T-cell (primary cell): ENCODE data around the gene LMTK3. TPM values are rescaled to one million over a fixed set of nuclear protein-coding genes. Genes with fewer than 3 reads are reported as not detected.

Experiments
- ATAC-seq, 4 experiments: fragments of 200-7000 bp in 3 of 4; fragments of 150-1000 bp in 1 of 4; cut with Tn5 transposase; replicated peaks in 1 of 4; 1 replicate in 3 of 4; 2 replicates in 1 of 4; pipeline ENCODE4 v1.10.0; 2021; ENCODE audit warnings: moderate library complexity in 3 of 4, mild to moderate bottlenecking in 2 of 4, moderate number of reproducible peaks in 1 of 4
- CTCF ChIA-PET, 2 donors: fragments of 300-600 bp; sonication (Branson Sonifier 250); formaldehyde crosslinking; loops; one replicate each; lab custom pipeline; 2022; ENCODE audit warnings: antibody characterized with exemption in 2 of 2; lab: Charles Lee
- POLR2A ChIA-PET, 2 donors: fragments of 300-600 bp; sonication (Branson Sonifier 250); formaldehyde crosslinking; loops; one replicate each; lab custom pipeline; 2022; ENCODE audit warnings: antibody characterized with exemption in 2 of 2; lab: Charles Lee
- DNase-seq, 35 experiments: peaks; one replicate each; pipeline versions ENCODE4 v3.0.0 to v3.0.0-alpha.2; 2013 to 2023
- H3K27ac ChIP-seq: one replicate; pipeline ENCODE4 v1.5.1; 2013; ENCODE audit warnings: low read length
- H3K27me3 ChIP-seq, 2 experiments: replicated peaks in 1 of 2; 1 replicate in 1 of 2; 2 replicates in 1 of 2; pipeline versions ENCODE4 v1.6.1 to v1.7.0; 2013; ENCODE audit warnings: low read length in 1 of 2, mixed read lengths in 1 of 2; ENCODE audit not compliant: control insufficient read depth in 2 of 2, insufficient read depth in 2 of 2; ENCODE audit errors: extremely low read depth in 1 of 2
- H3K36me3 ChIP-seq, 2 donors: 1 replicate in 1 of 2; 2 replicates in 1 of 2; pipeline versions ENCODE4 v1.6.1 to v1.7.0; 2013; ENCODE audit warnings: low read length in 1 of 2; ENCODE audit not compliant: control insufficient read depth in 2 of 2, insufficient read depth in 1 of 2; ENCODE audit errors: extremely low read depth in 1 of 2
- H3K4me1 ChIP-seq, 2 experiments: 1 replicate in 1 of 2; 2 replicates in 1 of 2; pipeline versions ENCODE4 v1.6.1 to v1.7.0; 2013; ENCODE audit warnings: low read length in 2 of 2, mixed read lengths in 1 of 2; ENCODE audit not compliant: insufficient read depth in 2 of 2, control insufficient read depth in 1 of 2; ENCODE audit errors: extremely low read depth in 1 of 2
- H3K4me3 ChIP-seq, 2 donors: 1 replicate in 1 of 2; 2 replicates in 1 of 2; pipeline versions ENCODE4 v1.5.1 to v1.7.0; 2013; ENCODE audit warnings: mild to moderate bottlenecking in 2 of 2, low read length in 1 of 2, moderate library complexity in 1 of 2; ENCODE audit not compliant: control insufficient read depth in 1 of 2; ENCODE audit errors: extremely low read depth in 1 of 2
- H3K9me3 ChIP-seq: 2 replicates; pipeline ENCODE4 v1.7.0; 2013
- H3K27ac Mint-ChIP-seq, 2 donors: one replicate each; pipeline ENCODE4 v1.8.0; 2020 to 2021; ENCODE audit warnings: mild to moderate bottlenecking in 2 of 2, mixed read lengths in 2 of 2
- H3K27me3 Mint-ChIP-seq, 2 donors: one replicate each; pipeline ENCODE4 v1.8.0; 2021 to 2022; ENCODE audit warnings: mixed read lengths in 2 of 2
- H3K36me3 Mint-ChIP-seq: one replicate; pipeline ENCODE4 v1.8.0; 2021; ENCODE audit warnings: mixed read lengths
- H3K4me1 Mint-ChIP-seq, 3 donors: one replicate each; pipeline ENCODE4 v1.8.0; 2020 to 2022; ENCODE audit warnings: mixed read lengths in 3 of 3, mild to moderate bottlenecking in 1 of 3
- H3K4me3 Mint-ChIP-seq, 3 donors: one replicate each; pipeline ENCODE4 v1.8.0; 2020 to 2022; ENCODE audit warnings: mild to moderate bottlenecking in 3 of 3, mixed read lengths in 3 of 3, moderate library complexity in 3 of 3
- H3K9me3 Mint-ChIP-seq, 3 donors: one replicate each; pipeline ENCODE4 v1.8.0; 2020 to 2022; ENCODE audit warnings: mixed read lengths in 3 of 3
- WGBS: methylation state at CpG from one replicate; pipeline ENCODE4 v1.1.5; 2013; ENCODE audit warnings: missing lambda C conversion rate; ENCODE audit not compliant: insufficient coverage; 5-methylcytosine and 5-hydroxymethylcytosine counted together
- total RNA-seq, 35 experiments: library from RNA in 6 of 35; stranded (reverse) in 6 of 35; fragments of 120-200 nt in 1 of 35; gene quantifications; one replicate each; pipeline versions ENCODE4 v1.2.1 to v1.2.4 and lab custom pipeline; 2013 to 2026

The LMTK3 gene
- total RNA-seq, 5 donors from 2014 or later (not counting 1 experiment from before 2014, with no cell fraction given): 17.5 to 28.2 (median 23.5) TPM

- ATAC-seq (no peak), DNase-seq (no peak)
- H3K27me3 ChIP-seq: no peaks in the 10 kb centered on the region
- H3K36me3 ChIP-seq: peaks cover 24 to 53% of the 10 kb centered on the region in 2 donors
- peak within 1 kb of the TSS in 1 of 2 donors; percentile 19 for H3K27ac Mint-ChIP-seq
- H3K27me3 Mint-ChIP-seq: no peaks in the 10 kb centered on the region
- no peaks in the 10 kb centered on the region for H3K9me3 ChIP-seq
- 95% methylated on average over 10 of the region's 16 CpGs for WGBS
- H3K4me1 ChIP-seq: peaks cover 0 to 4% of the 10 kb centered on the region in 2 experiments
- no peak within 1 kb of the TSS for H3K4me3 ChIP-seq
- ChIA-PET CTCF (interaction anchor here in 1 of 2 donors (0.5 kb wide), 1 partner anchor 166 kb away, joined by 5 read pairs; no protein-coding TSS in a partner anchor), POLR2A (no interaction called here)
- H3K9me3 Mint-ChIP-seq: no peaks in the 10 kb centered on the region
- H3K4me1 Mint-ChIP-seq: peaks cover 4 to 9% (median 5%) of the 10 kb centered on the region in 3 donors
- H3K4me3 Mint-ChIP-seq: no peak within 1 kb of the TSS
- peaks cover 15% of the 10 kb centered on the region for H3K36me3 Mint-ChIP-seq
- H3K27ac ChIP-seq: no peak within 1 kb of the TSS
Measured at GRCh38 chr19:48455171-48455907, 56.3 kb downstream of the LMTK3 start, which contains the start of gene KCNJ14. Gene KCNJ14 (plus strand): TSS chr19:48455574. CDS start chr19:48461725, 6,151 bp downstream.

DNA sequence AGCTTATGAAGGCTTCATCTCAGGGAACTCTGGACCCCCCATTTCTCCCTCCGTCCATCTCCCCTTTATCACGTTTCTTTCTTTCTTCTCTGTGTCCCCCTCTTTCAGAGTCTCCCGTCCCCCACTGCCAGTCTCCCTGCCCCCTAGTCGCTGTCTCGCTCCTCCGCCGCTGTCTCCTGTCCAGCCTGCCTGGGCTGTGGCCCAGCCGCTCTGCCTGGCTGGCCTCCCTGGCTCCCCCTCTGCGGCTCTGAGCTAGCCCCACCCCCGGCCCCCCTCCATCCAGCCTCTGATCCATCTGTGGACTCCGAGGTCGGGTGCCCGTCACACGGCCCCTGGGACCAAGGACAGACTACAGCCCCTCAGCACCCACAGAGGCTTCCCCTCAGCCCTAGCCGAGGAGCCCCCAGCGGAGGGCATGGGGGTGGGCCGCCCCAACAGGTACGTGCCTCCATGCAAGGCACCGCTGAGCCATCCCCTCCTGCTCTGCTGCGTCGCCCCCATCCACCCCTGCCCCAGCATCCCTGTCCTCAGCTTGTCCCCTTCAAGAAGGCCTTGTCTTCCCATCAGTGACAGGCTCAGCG lies 57.4 kb downstream of the LMTK3 start:
- H3K4me3 Mint-ChIP-seq: no peak overlapping the region
- H3K9me3 Mint-ChIP-seq: no peaks in the 10 kb centered on the region
- POLR2A ChIA-PET: no interaction called here
- H3K27me3 Mint-ChIP-seq: no peaks in the 10 kb centered on the region
- Histone ChIP-seq H3K36me3 (peaks cover 24 to 64% of the 10 kb centered on the region in 2 donors), H3K4me1 (peaks cover 0 to 4% of the 10 kb centered on the region in 2 experiments), H3K9me3 (no peaks in the 10 kb centered on the region), H3K27me3 (no peaks in the 10 kb centered on the region), H3K4me3 (no peak overlapping the region), H3K27ac (no peak overlapping the region)
- peaks cover 4 to 9% (median 5%) of the 10 kb centered on the region in 3 donors for H3K4me1 Mint-ChIP-seq
- H3K36me3 Mint-ChIP-seq: peaks cover 19% of the 10 kb centered on the region
- DNase-seq (no peak), ATAC-seq (no peak)
- no peak overlapping the region for H3K27ac Mint-ChIP-seq
- CTCF ChIA-PET: no interaction called here
- WGBS: 94% methylated on average over 15 of the region's 22 CpGs

DNA sequence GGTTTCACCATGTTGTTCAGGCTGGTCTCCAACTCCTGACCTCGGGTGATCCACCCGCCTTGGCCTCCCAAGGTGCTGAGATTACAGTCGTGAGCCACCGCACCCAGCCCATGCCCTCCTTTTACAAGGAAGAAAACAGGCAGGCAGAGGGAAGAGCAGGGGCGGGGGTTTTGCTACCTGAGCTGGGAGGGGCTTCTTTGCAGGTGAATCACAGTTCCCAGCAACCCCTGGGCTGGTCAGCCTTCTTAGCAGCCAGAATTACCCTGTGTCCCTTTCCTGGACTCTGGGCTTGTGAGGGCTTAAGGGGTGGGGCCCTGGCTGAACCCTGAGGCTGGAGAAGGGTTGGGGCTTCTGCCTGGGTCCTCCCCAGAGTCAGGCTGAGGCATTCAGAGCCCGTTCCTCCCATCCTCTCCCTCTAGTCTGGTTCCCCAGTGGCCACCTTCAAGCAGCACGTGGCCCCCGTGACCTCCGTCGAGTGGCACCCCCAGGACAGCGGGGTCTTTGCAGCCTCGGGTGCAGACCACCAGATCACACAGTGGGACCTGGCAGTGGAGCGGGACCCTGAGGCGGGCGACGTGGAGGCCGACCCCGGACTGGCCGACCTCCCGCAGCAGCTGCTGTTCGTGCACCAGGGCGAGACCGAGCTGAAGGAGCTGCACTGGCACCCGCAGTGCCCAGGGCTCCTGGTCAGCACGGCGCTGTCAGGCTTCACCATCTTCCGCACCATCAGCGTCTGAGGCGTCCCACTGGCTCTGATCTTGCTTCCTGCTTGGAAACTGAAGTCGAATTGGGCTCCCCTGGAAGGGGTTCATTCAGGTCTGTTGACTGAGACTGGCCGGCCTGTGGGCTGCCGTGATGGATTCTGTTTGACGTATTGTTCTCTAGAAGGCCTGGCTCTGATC lies 59.1 kb downstream of the LMTK3 start:
- no peaks in the 10 kb centered on the region for H3K9me3 ChIP-seq
- ChIA-PET CTCF (no interaction called here), POLR2A (no interaction called here)
- Mint-ChIP-seq H3K4me1 (peaks cover 15 to 17% (median 16%) of the 10 kb centered on the region in 3 donors), H3K36me3 (peaks cover 33% of the 10 kb centered on the region), H3K27me3 (no peaks in the 10 kb centered on the region), H3K4me3 (no peak overlapping the region), H3K27ac (no peak overlapping the region), H3K9me3 (no peaks in the 10 kb centered on the region)
- peaks cover 0 to 4% of the 10 kb centered on the region in 2 experiments for H3K4me1 ChIP-seq
- no peaks in the 10 kb centered on the region for H3K27me3 ChIP-seq
- peaks cover 28 to 79% of the 10 kb centered on the region in 2 donors for H3K36me3 ChIP-seq
- peak in 1 of 4 experiments; percentile 17 for ATAC-seq
- H3K4me3 ChIP-seq: no peak overlapping the region
- WGBS: 95% methylated on average over 31 of the region's 33 CpGs
- no peak for DNase-seq
- H3K27ac ChIP-seq: no peak overlapping the region

- Mint-ChIP-seq H3K4me3 (no peak overlapping the region), H3K4me1 (peaks cover 18 to 22% (median 18%) of the 10 kb centered on the region in 3 donors), H3K9me3 (no peaks in the 10 kb centered on the region), H3K36me3 (peaks cover 33% of the 10 kb centered on the region), H3K27me3 (no peaks in the 10 kb centered on the region), H3K27ac (no peak overlapping the region)
- H3K36me3 ChIP-seq: peaks cover 28 to 80% of the 10 kb centered on the region in 2 donors
- H3K4me3 ChIP-seq: no peak overlapping the region
- DNase-seq (no peak), ATAC-seq (no peak)
- POLR2A ChIA-PET: no interaction called here
- H3K4me1 ChIP-seq: peaks cover under 1 to 6% of the 10 kb centered on the region in 2 experiments
- CTCF ChIA-PET: no interaction called here
- WGBS: 92% methylated on average over 6 of the region's 12 CpGs
- H3K9me3 ChIP-seq: no peaks in the 10 kb centered on the region
- no peak overlapping the region for H3K27ac ChIP-seq
- H3K27me3 ChIP-seq: no peaks in the 10 kb centered on the region
Measured at GRCh38 chr19:48451624-48452023, 60.0 kb downstream of the LMTK3 start.

GRCh38 chr19:48450863-48451262 lies 60.8 kb downstream of the LMTK3 start:
- POLR2A ChIA-PET: no interaction called here
- Mint-ChIP-seq H3K36me3 (peaks cover 33% of the 10 kb centered on the region), H3K4me1 (peaks cover 25 to 26% (median 26%) of the 10 kb centered on the region in 3 donors), H3K27ac (no peak overlapping the region), H3K4me3 (no peak overlapping the region), H3K9me3 (no peaks in the 10 kb centered on the region), H3K27me3 (no peaks in the 10 kb centered on the region)
- ATAC-seq: no peak
- no peak for DNase-seq
- no peaks in the 10 kb centered on the region for H3K9me3 ChIP-seq
- 93% methylated on average over 12 of the region's 15 CpGs for WGBS
- H3K4me1 ChIP-seq: peaks cover 5 to 12% of the 10 kb centered on the region in 2 experiments
- H3K36me3 ChIP-seq: peaks cover 24 to 77% of the 10 kb centered on the region in 2 donors
- no peak overlapping the region for H3K27ac ChIP-seq
- no peak overlapping the region for H3K4me3 ChIP-seq
- no peaks in the 10 kb centered on the region for H3K27me3 ChIP-seq
- CTCF ChIA-PET: no interaction called here

DNA sequence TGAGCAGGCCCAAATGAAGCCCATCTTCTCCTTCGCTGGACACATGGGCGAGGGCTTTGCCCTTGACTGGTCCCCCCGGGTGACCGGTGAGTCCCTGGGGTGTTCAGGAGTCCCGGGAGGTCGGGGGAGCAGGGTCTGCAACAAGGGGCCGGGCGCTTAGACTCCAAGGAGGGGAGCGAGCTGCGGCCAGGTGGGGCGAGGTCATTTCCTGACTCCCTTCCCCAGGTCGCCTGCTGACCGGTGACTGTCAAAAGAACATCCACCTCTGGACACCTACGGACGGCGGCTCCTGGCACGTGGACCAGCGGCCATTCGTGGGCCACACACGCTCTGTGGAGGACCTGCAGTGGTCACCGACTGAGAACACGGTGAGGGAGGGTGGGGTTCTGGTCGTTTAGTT lies 61.2 kb downstream of the LMTK3 start:
- ChIA-PET POLR2A (no interaction called here), CTCF (no interaction called here)
- 96% methylated on average over 13 of the region's 23 CpGs for WGBS
- peaks cover 6 to 13% of the 10 kb centered on the region in 2 experiments for H3K4me1 ChIP-seq
- ATAC-seq (no peak), DNase-seq (no peak)
- no peak overlapping the region for H3K27ac ChIP-seq
- no peaks in the 10 kb centered on the region for H3K27me3 ChIP-seq
- Mint-ChIP-seq H3K9me3 (no peaks in the 10 kb centered on the region), H3K27ac (no peak overlapping the region), H3K27me3 (no peaks in the 10 kb centered on the region), H3K36me3 (peaks cover 33% of the 10 kb centered on the region), H3K4me1 (peaks cover 29 to 30% (median 30%) of the 10 kb centered on the region in 3 donors), H3K4me3 (no peak overlapping the region)
- peaks cover 20 to 73% of the 10 kb centered on the region in 2 donors for H3K36me3 ChIP-seq
- no peaks in the 10 kb centered on the region for H3K9me3 ChIP-seq
- no peak overlapping the region for H3K4me3 ChIP-seq
